ENCODE results near the gene PHF12. TPM values are rescaled to one million over a fixed set of nuclear protein-coding genes. Genes with fewer than 3 reads are reported as not detected.
A peak's percentile ranks its signal among the peaks of the same experiment; 100 is the strongest.

The PHF12 gene
- total RNA-seq, 1 experiment from 2014 or later: 79.1 TPM

DNA sequence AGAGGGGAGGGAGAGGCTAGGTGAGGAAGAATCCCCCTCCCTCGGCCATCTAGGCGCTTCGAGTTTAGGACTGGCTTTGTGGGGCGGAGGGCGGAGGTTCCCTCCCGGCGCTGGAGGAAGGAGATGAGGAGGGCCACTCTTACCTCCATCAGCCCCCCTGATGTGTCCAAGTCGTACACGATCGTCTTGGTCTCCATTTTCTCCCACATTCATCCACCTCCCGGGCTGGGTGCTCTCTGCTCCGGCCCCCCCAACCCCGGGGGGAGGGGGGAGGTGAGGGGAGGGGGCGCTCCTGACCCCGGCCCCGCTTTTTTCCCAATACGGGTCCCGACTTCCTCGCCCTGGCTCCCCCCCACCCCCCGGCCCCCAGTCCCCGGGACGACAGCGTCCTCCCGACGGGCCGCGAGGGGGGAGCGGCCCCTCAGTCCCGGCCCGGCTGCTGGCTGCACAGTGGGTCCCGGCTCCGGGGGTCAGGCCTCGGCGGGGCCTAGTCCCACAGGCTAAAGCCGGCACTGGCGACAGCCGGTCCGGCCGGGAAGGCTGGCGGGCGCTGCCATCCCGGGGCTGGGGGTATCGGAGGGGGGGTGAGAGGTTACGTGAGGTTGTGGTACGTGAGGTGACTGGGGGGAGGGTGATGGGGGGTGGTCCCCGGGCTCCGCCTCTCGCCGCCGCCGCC lies 428 bp downstream of the PHF12 start:
- ATAC-seq: no peak
- Histone ChIP-seq H3K27ac (ENCODE audit: low read length) (peak overlapping the region; percentile 93), H3K4me3 (ENCODE audit: low read depth in 2 of 2, low read length in 2 of 2) (peak overlapping the region; percentile 80 to 86), H3K36me3 (ENCODE audit: control insufficient read depth, insufficient read depth, low read length) (peaks cover 2% of the 10 kb centered on the region; the same call in 1 of the 2 replicates), H3K4me1 (ENCODE audit: control insufficient read depth, insufficient read depth, low read length) (peaks cover 32% of the 10 kb centered on the region), H3K9me3 (ENCODE audit: control insufficient read depth, insufficient read depth, low read depth, low read length) (no peaks in the 10 kb centered on the region), H3K27me3 (ENCODE audit: control insufficient read depth, insufficient read depth, low read length) (no peaks in the 10 kb centered on the region)
- intact Hi-C loops (cut with micrococcal nuclease; ENCODE audit: unreplicated experiment): loop anchor here (5.0 kb wide), 1 partner anchor 224 kb away; the partner anchor contains the start of genes NEK8 and TLCD1
- CTCF ChIA-PET: interaction anchor here (1.0 kb wide), 2 partner anchors 15 to 224 kb away, joined by 3 to 11 read pairs; no protein-coding TSS in a partner anchor
- BruUV-seq (replicated peaks): no TSS peak
- TF ChIP-seq, protein P1, sequence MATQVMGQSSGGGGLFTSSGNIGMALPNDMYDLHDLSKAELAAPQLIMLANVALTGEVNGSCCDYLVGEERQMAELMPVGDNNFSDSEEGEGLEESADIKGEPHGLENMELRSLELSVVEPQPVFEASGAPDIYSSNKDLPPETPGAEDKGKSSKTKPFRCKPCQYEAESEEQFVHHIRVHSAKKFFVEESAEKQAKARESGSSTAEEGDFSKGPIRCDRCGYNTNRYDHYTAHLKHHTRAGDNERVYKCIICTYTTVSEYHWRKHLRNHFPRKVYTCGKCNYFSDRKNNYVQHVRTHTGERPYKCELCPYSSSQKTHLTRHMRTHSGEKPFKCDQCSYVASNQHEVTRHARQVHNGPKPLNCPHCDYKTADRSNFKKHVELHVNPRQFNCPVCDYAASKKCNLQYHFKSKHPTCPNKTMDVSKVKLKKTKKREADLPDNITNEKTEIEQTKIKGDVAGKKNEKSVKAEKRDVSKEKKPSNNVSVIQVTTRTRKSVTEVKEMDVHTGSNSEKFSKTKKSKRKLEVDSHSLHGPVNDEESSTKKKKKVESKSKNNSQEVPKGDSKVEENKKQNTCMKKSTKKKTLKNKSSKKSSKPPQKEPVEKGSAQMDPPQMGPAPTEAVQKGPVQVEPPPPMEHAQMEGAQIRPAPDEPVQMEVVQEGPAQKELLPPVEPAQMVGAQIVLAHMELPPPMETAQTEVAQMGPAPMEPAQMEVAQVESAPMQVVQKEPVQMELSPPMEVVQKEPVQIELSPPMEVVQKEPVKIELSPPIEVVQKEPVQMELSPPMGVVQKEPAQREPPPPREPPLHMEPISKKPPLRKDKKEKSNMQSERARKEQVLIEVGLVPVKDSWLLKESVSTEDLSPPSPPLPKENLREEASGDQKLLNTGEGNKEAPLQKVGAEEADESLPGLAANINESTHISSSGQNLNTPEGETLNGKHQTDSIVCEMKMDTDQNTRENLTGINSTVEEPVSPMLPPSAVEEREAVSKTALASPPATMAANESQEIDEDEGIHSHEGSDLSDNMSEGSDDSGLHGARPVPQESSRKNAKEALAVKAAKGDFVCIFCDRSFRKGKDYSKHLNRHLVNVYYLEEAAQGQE (IDR thresholded peaks at IDR 0.05; ENCODE audit: insufficient read depth in 1 of 2, low read depth in 2 of 2, low read length in 1 of 2): no peak
- TF ChIP-seq SIN3A (IDR thresholded peaks at IDR 0.05; ENCODE audit: borderline replicate concordance, insufficient read depth, low read depth, low read length): peak; percentile 50; the same call in 1 of the 2 replicates
- TF ChIP-seq, protein P2, sequence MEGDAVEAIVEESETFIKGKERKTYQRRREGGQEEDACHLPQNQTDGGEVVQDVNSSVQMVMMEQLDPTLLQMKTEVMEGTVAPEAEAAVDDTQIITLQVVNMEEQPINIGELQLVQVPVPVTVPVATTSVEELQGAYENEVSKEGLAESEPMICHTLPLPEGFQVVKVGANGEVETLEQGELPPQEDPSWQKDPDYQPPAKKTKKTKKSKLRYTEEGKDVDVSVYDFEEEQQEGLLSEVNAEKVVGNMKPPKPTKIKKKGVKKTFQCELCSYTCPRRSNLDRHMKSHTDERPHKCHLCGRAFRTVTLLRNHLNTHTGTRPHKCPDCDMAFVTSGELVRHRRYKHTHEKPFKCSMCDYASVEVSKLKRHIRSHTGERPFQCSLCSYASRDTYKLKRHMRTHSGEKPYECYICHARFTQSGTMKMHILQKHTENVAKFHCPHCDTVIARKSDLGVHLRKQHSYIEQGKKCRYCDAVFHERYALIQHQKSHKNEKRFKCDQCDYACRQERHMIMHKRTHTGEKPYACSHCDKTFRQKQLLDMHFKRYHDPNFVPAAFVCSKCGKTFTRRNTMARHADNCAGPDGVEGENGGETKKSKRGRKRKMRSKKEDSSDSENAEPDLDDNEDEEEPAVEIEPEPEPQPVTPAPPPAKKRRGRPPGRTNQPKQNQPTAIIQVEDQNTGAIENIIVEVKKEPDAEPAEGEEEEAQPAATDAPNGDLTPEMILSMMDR (IDR thresholded peaks at IDR 0.05): no peak
- no peak for TF ChIP-seq TCF7L2 (IDR thresholded peaks at IDR 0.05; ENCODE audit: low read depth, low read length)
- TF ChIP-seq POLR2AphosphoS5 (IDR thresholded peaks at IDR 0.05; ENCODE audit: low read depth, low read length): no peak
- POLR2A ChIA-PET: interaction anchor here (1.0 to 1.2 kb wide), 2 partner anchors 117 to 222 kb away, joined by 3 to 4 read pairs; partner anchors contain the start of gene NEK8
- no peak for DNase-seq (ENCODE audit: low read depth, low spot score)
- in situ Hi-C loops (cut with HindIII; ENCODE audit: low pct_unique_long_range_greater_than_20kb, low sequenced_read_pairs): no loop called here

DNA sequence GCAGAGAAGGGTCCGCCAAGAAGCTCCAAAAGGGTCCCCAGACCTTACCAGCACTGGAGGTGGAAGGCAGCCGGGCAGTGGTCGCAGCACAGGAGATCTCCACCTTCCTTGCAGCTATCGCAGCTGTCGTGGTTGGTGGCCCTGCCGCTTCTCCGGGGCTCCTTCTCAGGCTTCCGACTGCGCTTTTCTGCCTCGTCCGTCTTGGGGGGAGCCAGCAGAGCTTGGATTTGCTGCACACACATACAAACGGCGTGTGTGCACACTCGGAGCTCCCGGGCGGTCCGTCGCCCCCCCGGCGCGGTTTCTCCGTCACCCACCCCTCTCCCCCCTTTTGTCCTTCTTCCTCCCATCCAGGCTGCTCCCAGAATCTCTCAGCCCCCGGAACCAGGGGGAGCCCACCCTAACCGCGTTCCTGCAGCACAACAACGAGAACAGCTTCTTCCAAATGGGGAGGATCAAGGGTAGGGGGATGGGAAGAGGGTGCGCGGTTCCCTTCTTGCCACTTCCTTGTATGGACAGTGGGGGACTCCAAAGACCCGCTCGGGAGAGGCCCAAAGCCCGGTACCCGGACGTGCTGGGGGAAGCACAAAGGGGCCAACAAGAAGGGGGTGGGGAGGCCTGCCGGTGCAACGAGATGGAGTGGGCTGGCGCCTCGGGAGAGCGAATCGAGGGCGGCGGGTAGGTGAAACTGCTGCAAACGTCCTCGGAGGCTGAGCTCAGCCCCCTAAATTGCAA lies 1.1 kb downstream of the PHF12 start:
- no peaks in the 10 kb centered on the region for H3K9me3 ChIP-seq (ENCODE audit: control insufficient read depth, insufficient read depth, low read depth, low read length)
- DNase-seq (ENCODE audit: low read depth, low spot score) (no peak), ATAC-seq (no peak)
- H3K36me3 ChIP-seq (ENCODE audit: control insufficient read depth, insufficient read depth, low read length): peaks cover 2% of the 10 kb centered on the region; the same call in 1 of the 2 replicates
- BruUV-seq (replicated peaks): no TSS peak
- TF ChIP-seq TCF7L2 (IDR thresholded peaks at IDR 0.05; ENCODE audit: low read depth, low read length) (no peak), SIN3A (IDR thresholded peaks at IDR 0.05; ENCODE audit: borderline replicate concordance, insufficient read depth, low read depth, low read length) (no peak), POLR2AphosphoS5 (IDR thresholded peaks at IDR 0.05; ENCODE audit: low read depth, low read length) (no peak)
- TF ChIP-seq, protein P1 (IDR thresholded peaks at IDR 0.05; ENCODE audit: insufficient read depth in 1 of 2, low read depth in 2 of 2, low read length in 1 of 2): no peak
- TF ChIP-seq, protein P2 (IDR thresholded peaks at IDR 0.05): no peak
- H3K4me1 ChIP-seq (ENCODE audit: control insufficient read depth, insufficient read depth, low read length): peaks cover 36% of the 10 kb centered on the region
- H3K27ac ChIP-seq (ENCODE audit: low read length): peak overlapping the region; percentile 93
- intact Hi-C loops (cut with micrococcal nuclease; ENCODE audit: unreplicated experiment) (loop anchor here (5.0 kb wide), 1 partner anchor 223 kb away; the partner anchor contains the start of genes NEK8 and TLCD1), in situ Hi-C loops (cut with HindIII; ENCODE audit: low pct_unique_long_range_greater_than_20kb, low sequenced_read_pairs) (no loop called here)
- H3K27me3 ChIP-seq (ENCODE audit: control insufficient read depth, insufficient read depth, low read length): no peaks in the 10 kb centered on the region
- POLR2A ChIA-PET: no interaction called here
- peak overlapping the region; percentile 80 to 86 for H3K4me3 ChIP-seq (ENCODE audit: low read depth in 2 of 2, low read length in 2 of 2)
- CTCF ChIA-PET: interaction anchor here (0.6 kb wide), 1 partner anchor 225 kb away, joined by 3 read pairs; no protein-coding TSS in a partner anchor
